Liver (tissue), 9 donors: ENCODE data around the gene POPDC2. TPM values are rescaled to one million over a fixed set of nuclear protein-coding genes. Genes with fewer than 3 reads are reported as not detected.

Source experiments
- DNase-seq: peaks from one replicate; pipeline ENCODE4 v3.0.0-alpha.2; 2017; ENCODE audit warnings: low spot score
- H3K27ac ChIP-seq, 2 donors: one replicate each; pipeline ENCODE4 v1.7.0; 2013; ENCODE audit warnings: inconsistent platforms in 2 of 2, low read length in 2 of 2, control low read depth in 1 of 2, low read depth in 1 of 2, mild to moderate bottlenecking in 1 of 2
- H3K27me3 ChIP-seq, 4 donors: one replicate each; pipeline versions ENCODE4 v1.6.1 to v1.7.0; 2013; ENCODE audit warnings: low read length in 3 of 4, inconsistent platforms in 1 of 4, mild to moderate bottlenecking in 1 of 4, moderate library complexity in 1 of 4; ENCODE audit not compliant: control insufficient read depth in 4 of 4, insufficient read depth in 4 of 4
- H3K36me3 ChIP-seq, 4 donors: one replicate each; pipeline versions ENCODE4 v1.6.1 to v1.7.0; 2013; ENCODE audit warnings: low read length in 3 of 4, mild to moderate bottlenecking in 3 of 4, low read depth in 1 of 4, moderate library complexity in 1 of 4; ENCODE audit not compliant: control insufficient read depth in 4 of 4, insufficient read depth in 3 of 4
- H3K4me1 ChIP-seq, 4 donors: one replicate each; pipeline versions ENCODE4 v1.6.1 to v1.7.0; 2013; ENCODE audit warnings: low read length in 3 of 4, mild to moderate bottlenecking in 3 of 4, moderate library complexity in 1 of 4; ENCODE audit not compliant: control insufficient read depth in 4 of 4, insufficient read depth in 4 of 4
- H3K4me3 ChIP-seq, 3 donors: one replicate each; pipeline versions ENCODE4 v1.6.1 to v1.7.0; 2013; ENCODE audit warnings: low read length in 3 of 3, control low read depth in 1 of 3, low read depth in 1 of 3, mild to moderate bottlenecking in 1 of 3
- H3K9ac ChIP-seq, 2 donors: one replicate each; pipeline ENCODE4 v1.7.0; 2013; ENCODE audit warnings: low read length in 2 of 2, mild to moderate bottlenecking in 2 of 2, moderate library complexity in 2 of 2, control low read depth in 1 of 2, low read depth in 1 of 2
- H3K9me3 ChIP-seq, 4 donors: one replicate each; pipeline versions ENCODE4 v1.6.1 to v1.7.0; 2013; ENCODE audit warnings: low read length in 3 of 4; ENCODE audit not compliant: control insufficient read depth in 4 of 4
- CTCF ChIP-seq: fragments of 150-350 bp; IDR thresholded peaks from 2 replicates; pipeline ENCODE4 v1.5.1; 2017; ENCODE audit warnings: improper control_type of control experiment, low read depth, low read length; ENCODE audit not compliant: missing input control
- EGR1 ChIP-seq, 2 donors: IDR thresholded peaks; 2 replicates each; pipeline ENCODE4 v1.6.1; 2016 to 2018; ENCODE audit warnings: antibody characterized with exemption in 2 of 2, low read depth in 2 of 2
- FOXA1 ChIP-seq: IDR thresholded peaks from 2 replicates; pipeline ENCODE4 v1.6.1; 2016; ENCODE audit warnings: antibody characterized with exemption
- FOXA2 ChIP-seq: IDR thresholded peaks from 2 replicates; pipeline ENCODE4 v1.6.1; 2016; ENCODE audit warnings: antibody characterized with exemption
- GABPA ChIP-seq, 2 donors: IDR thresholded peaks in 1 of 2; conservative IDR thresholded peaks in 1 of 2; 2 replicates each; pipeline ENCODE4 v1.6.1; 2016; ENCODE audit warnings: antibody characterized with exemption in 2 of 2, mild to moderate bottlenecking in 1 of 2, moderate library complexity in 1 of 2
- HNF4A ChIP-seq, 2 donors: conservative IDR thresholded peaks; 2 replicates each; pipeline ENCODE4 v1.6.1; 2016; ENCODE audit warnings: antibody characterized with exemption in 2 of 2, mild to moderate bottlenecking in 2 of 2
- HNF4G ChIP-seq: IDR thresholded peaks from 2 replicates; pipeline ENCODE4 v1.6.1; 2016; ENCODE audit warnings: antibody characterized with exemption
- JUND ChIP-seq, 2 donors: IDR thresholded peaks; 2 replicates each; pipeline ENCODE4 v1.6.1; 2016; ENCODE audit warnings: antibody characterized with exemption in 2 of 2
- NR2F2 ChIP-seq: IDR thresholded peaks from 2 replicates; pipeline ENCODE4 v1.6.1; 2016; ENCODE audit warnings: antibody characterized with exemption
- RAD21 ChIP-seq, 2 donors: IDR thresholded peaks; 2 replicates each; pipeline ENCODE4 v1.6.1; 2016; ENCODE audit warnings: antibody characterized with exemption in 2 of 2, mild to moderate bottlenecking in 2 of 2
- REST ChIP-seq: IDR thresholded peaks from 2 replicates; pipeline ENCODE4 v1.6.1; 2016; ENCODE audit warnings: antibody characterized with exemption, mild to moderate bottlenecking
- RXRA ChIP-seq, 2 donors: IDR thresholded peaks; 2 replicates each; pipeline ENCODE4 v1.6.1; 2017 to 2018; ENCODE audit warnings: antibody characterized with exemption in 2 of 2, mild to moderate bottlenecking in 1 of 2
- SP1 ChIP-seq: IDR thresholded peaks from 2 replicates; pipeline ENCODE4 v1.6.1; 2018; ENCODE audit warnings: antibody characterized with exemption, mild to moderate bottlenecking
- TAF1 ChIP-seq: conservative IDR thresholded peaks from 2 replicates; pipeline ENCODE4 v1.6.1; 2016; ENCODE audit warnings: antibody characterized with exemption, mild to moderate bottlenecking
- YY1 ChIP-seq: IDR thresholded peaks from 2 replicates; pipeline ENCODE4 v1.6.1; 2016; ENCODE audit warnings: antibody characterized with exemption, mild to moderate bottlenecking
- ZBTB33 ChIP-seq: IDR thresholded peaks from 2 replicates; pipeline ENCODE4 v1.6.1; 2016; ENCODE audit warnings: antibody characterized with exemption
- WGBS: extraction: QIAGEN DNeasy Blood & Tissue Kit; methylation state at CpG from one replicate; pipeline ENCODE4 v1.1.7; 2013; 5-methylcytosine and 5-hydroxymethylcytosine counted together
- polyA plus RNA-seq, 2 donors: library from polyadenylated mRNA; stranded (reverse) in 1 of 2; unstranded in 1 of 2; fragments of 200-250 nt in 1 of 2; fragments of >200 nt in 1 of 2; fragmentation: Nextera tagmentation in 1 of 2; extraction: Ambion mirVana in 1 of 2; gene quantifications; one replicate each; pipeline versions ENCODE4 v1.2.1 to v1.2.3, GENCODE V29; 2013 to 2015
- total RNA-seq, 2 donors: library from RNA; depleted of rRNA; stranded (reverse); fragments of >200 nt; gene quantifications; one replicate each; pipeline ENCODE4 v1.2.3, GENCODE V29; 2014
- TF ChIP-seq, protein P1 (sequence below): IDR thresholded peaks from 2 replicates; pipeline ENCODE4 v1.6.1; 2016; ENCODE audit warnings: antibody characterized with exemption
- TF ChIP-seq, protein P2 (sequence below): IDR thresholded peaks from 2 replicates; pipeline ENCODE4 v1.6.1; 2016; ENCODE audit warnings: antibody characterized with exemption
- donor health status: healthy.
- donor health status: healthy.
- donor health status: healthy.
- donor health status: healthy.
- donor health status: healthy.

POPDC2 gene
- total and polyA plus RNA-seq, 4 donors: 0.16 to 1.1 (median 0.46) TPM

GRCh38 chr3:119596398-119596797 lies 64.0 kb downstream of the POPDC2 start:
- TF ChIP-seq REST (no peak), TAF1 (no peak), FOXA2 (no peak), SP1 (no peak), EGR1 (IDR thresholded peaks at IDR 0.05; ENCODE audit: low read depth in 2 of 2) (no peak), NR2F2 (no peak), JUND (IDR thresholded peaks at IDR 0.05) (no peak), YY1 (no peak), RAD21 (IDR thresholded peaks at IDR 0.05) (no peak), FOXA1 (no peak), HNF4G (no peak), ZBTB33 (no peak), RXRA (IDR thresholded peaks at IDR 0.05) (no peak), HNF4A (conservative IDR thresholded peaks at IDR 0.05) (no peak), GABPA (IDR thresholded peaks at IDR 0.05 in 1 of 2, conservative IDR thresholded peaks at IDR 0.05 in 1 of 2) (no peak), CTCF (no peak)
- TF ChIP-seq, protein P1, sequence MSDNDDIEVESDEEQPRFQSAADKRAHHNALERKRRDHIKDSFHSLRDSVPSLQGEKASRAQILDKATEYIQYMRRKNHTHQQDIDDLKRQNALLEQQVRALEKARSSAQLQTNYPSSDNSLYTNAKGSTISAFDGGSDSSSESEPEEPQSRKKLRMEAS: no peak
- TF ChIP-seq, protein P2, sequence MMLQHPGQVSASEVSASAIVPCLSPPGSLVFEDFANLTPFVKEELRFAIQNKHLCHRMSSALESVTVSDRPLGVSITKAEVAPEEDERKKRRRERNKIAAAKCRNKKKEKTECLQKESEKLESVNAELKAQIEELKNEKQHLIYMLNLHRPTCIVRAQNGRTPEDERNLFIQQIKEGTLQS: no peak
- no peaks in the 10 kb centered on the region for H3K27me3 ChIP-seq
- 90% methylated on average over 6 of the region's 6 CpGs for whole genome bisulfite sequencing
- H3K9ac ChIP-seq: no peak overlapping the region
- H3K4me3 ChIP-seq: no peak overlapping the region
- no peaks in the 10 kb centered on the region for H3K36me3 ChIP-seq
- H3K27ac ChIP-seq: no peak overlapping the region
- no peak for DNase-seq
- H3K9me3 ChIP-seq: no peaks in the 10 kb centered on the region
- peaks cover 2 to 42% (median 24%) of the 10 kb centered on the region in 4 donors for H3K4me1 ChIP-seq
